ENCODE data around the gene SGCA.

DNA sequence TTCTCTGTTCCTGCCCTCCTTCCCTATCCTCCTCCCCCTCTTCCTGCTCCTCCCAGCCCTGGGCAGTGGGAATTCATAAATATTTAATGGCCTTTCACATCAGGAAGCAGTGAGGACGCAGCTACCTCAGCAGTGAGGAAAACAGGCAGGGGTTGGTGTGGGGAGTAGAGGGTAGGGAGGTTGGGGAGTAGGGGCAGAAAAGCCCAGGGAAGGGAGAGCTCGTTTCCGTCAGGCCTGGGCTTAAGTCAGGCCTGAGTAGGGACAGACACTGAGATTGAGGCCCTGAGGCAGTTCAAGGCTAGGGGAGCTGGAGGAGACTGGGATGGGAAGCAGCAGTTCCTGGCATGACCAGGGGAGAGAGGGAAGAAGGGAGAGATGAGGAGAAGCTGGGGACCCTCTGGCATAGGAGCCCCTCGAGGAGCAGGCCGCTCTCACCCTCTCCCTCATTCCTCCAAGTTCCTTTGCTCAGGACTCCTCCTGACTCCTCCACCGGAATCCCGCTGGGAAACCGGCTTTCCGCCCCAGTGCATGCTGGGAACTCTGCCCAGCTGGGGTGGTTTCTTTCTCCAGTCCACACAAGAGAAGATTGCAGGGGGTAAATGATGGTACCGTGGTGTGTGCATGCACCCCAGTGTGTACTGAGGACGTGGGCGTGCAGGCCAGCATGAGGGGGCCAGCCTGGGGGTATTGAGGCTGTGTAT is 42.0 kb upstream of the SGCA start:
- TF ChIP-seq ZNF530 (tag by site-specific recombination; IDR thresholded peaks at IDR 0.05; ENCODE audit: low read depth) (no peak), ZNF138 (tag by site-specific recombination; IDR thresholded peaks at IDR 0.05; ENCODE audit: borderline replicate concordance) (no peak), PBX3 (CRISPR knock-in tag; IDR thresholded peaks at IDR 0.05) (no peak), ZNF24 (tag by site-specific recombination; IDR thresholded peaks at IDR 0.05) (no peak), YY1 (tag by site-specific recombination; IDR thresholded peaks at IDR 0.05) (no peak), ZFHX2 (tag by site-specific recombination; conservative IDR thresholded peaks at IDR 0.05) (no peak; the same call in 1 of the 2 replicates), SETDB1 (IDR thresholded peaks at IDR 0.05; ENCODE audit: insufficient read length, low read length) (no peak), INSM2 (tag by site-specific recombination; IDR thresholded peaks at IDR 0.05) (no peak), ZNF292 (tag by site-specific recombination; IDR thresholded peaks at IDR 0.05; ENCODE audit: borderline replicate concordance, low read depth) (no peak), ZNF280D (tag by site-specific recombination; IDR thresholded peaks at IDR 0.05) (no peak)
- TF ChIP-seq, protein P1, sequence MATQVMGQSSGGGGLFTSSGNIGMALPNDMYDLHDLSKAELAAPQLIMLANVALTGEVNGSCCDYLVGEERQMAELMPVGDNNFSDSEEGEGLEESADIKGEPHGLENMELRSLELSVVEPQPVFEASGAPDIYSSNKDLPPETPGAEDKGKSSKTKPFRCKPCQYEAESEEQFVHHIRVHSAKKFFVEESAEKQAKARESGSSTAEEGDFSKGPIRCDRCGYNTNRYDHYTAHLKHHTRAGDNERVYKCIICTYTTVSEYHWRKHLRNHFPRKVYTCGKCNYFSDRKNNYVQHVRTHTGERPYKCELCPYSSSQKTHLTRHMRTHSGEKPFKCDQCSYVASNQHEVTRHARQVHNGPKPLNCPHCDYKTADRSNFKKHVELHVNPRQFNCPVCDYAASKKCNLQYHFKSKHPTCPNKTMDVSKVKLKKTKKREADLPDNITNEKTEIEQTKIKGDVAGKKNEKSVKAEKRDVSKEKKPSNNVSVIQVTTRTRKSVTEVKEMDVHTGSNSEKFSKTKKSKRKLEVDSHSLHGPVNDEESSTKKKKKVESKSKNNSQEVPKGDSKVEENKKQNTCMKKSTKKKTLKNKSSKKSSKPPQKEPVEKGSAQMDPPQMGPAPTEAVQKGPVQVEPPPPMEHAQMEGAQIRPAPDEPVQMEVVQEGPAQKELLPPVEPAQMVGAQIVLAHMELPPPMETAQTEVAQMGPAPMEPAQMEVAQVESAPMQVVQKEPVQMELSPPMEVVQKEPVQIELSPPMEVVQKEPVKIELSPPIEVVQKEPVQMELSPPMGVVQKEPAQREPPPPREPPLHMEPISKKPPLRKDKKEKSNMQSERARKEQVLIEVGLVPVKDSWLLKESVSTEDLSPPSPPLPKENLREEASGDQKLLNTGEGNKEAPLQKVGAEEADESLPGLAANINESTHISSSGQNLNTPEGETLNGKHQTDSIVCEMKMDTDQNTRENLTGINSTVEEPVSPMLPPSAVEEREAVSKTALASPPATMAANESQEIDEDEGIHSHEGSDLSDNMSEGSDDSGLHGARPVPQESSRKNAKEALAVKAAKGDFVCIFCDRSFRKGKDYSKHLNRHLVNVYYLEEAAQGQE (tag by site-specific recombination; IDR thresholded peaks at IDR 0.05) = no peak
- TF ChIP-seq, protein P2, sequence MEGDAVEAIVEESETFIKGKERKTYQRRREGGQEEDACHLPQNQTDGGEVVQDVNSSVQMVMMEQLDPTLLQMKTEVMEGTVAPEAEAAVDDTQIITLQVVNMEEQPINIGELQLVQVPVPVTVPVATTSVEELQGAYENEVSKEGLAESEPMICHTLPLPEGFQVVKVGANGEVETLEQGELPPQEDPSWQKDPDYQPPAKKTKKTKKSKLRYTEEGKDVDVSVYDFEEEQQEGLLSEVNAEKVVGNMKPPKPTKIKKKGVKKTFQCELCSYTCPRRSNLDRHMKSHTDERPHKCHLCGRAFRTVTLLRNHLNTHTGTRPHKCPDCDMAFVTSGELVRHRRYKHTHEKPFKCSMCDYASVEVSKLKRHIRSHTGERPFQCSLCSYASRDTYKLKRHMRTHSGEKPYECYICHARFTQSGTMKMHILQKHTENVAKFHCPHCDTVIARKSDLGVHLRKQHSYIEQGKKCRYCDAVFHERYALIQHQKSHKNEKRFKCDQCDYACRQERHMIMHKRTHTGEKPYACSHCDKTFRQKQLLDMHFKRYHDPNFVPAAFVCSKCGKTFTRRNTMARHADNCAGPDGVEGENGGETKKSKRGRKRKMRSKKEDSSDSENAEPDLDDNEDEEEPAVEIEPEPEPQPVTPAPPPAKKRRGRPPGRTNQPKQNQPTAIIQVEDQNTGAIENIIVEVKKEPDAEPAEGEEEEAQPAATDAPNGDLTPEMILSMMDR (tag by site-specific recombination; IDR thresholded peaks at IDR 0.05) = no peak
